ENCODE data around the gene PIK3R5. TPM values are rescaled to one million over a fixed set of nuclear protein-coding genes. Genes with fewer than 3 reads are reported as not detected.

The PIK3R5 gene
- total RNA-seq, 1 donor from 2014 or later: not detected

DNA sequence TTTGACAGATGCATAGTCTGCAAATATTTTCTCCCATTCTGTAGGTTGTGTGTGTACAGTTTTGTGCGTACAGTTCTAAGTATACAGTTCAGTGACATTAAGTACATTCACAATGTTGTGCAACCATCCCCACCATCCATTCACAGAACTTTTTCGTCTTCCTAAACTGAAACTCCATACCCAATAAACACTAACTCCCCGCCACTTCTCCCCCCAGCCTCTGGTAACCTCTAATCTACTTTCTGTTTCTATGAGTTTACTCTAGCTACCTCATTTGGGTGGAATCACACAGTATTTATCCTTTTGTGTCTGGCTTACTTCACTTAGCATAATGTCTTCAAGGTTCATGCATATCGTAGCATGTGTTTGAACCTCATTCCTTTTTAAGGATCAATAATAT lies 14.3 kb downstream of the PIK3R5 start:
- H3K9me3 Mint-ChIP-seq (ENCODE audit: low read depth): peaks cover 3% of the 10 kb centered on the region
- TF ChIP-seq, protein P1, sequence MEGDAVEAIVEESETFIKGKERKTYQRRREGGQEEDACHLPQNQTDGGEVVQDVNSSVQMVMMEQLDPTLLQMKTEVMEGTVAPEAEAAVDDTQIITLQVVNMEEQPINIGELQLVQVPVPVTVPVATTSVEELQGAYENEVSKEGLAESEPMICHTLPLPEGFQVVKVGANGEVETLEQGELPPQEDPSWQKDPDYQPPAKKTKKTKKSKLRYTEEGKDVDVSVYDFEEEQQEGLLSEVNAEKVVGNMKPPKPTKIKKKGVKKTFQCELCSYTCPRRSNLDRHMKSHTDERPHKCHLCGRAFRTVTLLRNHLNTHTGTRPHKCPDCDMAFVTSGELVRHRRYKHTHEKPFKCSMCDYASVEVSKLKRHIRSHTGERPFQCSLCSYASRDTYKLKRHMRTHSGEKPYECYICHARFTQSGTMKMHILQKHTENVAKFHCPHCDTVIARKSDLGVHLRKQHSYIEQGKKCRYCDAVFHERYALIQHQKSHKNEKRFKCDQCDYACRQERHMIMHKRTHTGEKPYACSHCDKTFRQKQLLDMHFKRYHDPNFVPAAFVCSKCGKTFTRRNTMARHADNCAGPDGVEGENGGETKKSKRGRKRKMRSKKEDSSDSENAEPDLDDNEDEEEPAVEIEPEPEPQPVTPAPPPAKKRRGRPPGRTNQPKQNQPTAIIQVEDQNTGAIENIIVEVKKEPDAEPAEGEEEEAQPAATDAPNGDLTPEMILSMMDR (IDR thresholded peaks at IDR 0.05): no peak
- no peak overlapping the region for H3K4me3 Mint-ChIP-seq (ENCODE audit: unreplicated experiment)
- H3K4me1 Mint-ChIP-seq (ENCODE audit: low read depth): no peaks in the 10 kb centered on the region
- H3K36me3 Mint-ChIP-seq (ENCODE audit: low read depth): peaks cover 3% of the 10 kb centered on the region
- DNase-seq (ENCODE audit: low spot score): no peak
- H3K27me3 Mint-ChIP-seq (ENCODE audit: low read depth): peaks cover 29% of the 10 kb centered on the region
- H3K27ac Mint-ChIP-seq (ENCODE audit: unreplicated experiment): no peak overlapping the region

DNA sequence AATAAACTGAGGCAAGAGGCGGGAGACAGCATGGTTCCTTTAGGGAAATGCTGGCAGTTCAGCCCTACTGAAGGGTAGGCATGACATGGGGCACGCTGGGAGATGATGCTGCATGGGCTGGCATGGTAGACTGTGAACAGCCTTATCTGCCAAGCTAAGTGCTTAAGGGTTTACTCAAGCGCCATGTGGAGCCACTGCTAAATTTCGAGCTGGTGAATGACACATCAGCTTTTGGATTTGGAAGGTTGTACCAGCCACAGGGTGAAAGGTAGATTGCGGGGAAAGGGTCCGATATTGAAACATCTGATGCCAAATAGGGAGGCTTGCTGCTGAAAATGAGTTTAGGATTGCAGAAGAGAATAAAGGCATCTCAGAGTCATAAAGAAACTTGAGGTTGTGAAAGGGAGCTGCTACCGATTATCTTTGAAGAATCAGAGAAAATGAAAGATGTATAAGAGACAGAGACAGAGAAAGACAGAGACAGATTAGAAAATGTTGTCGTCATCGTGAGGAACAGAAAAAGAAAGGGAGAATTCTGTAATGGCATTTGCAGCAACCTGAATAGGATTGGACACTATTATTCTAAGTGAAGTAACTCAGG lies 16.3 kb downstream of the PIK3R5 start:
- TF ChIP-seq, protein P1 (IDR thresholded peaks at IDR 0.05): no peak
- Mint-ChIP-seq H3K27me3 (ENCODE audit: low read depth) (peaks cover 20% of the 10 kb centered on the region), H3K27ac (ENCODE audit: unreplicated experiment) (no peak overlapping the region), H3K9me3 (ENCODE audit: low read depth) (peaks cover 7% of the 10 kb centered on the region), H3K4me3 (ENCODE audit: unreplicated experiment) (no peak overlapping the region), H3K4me1 (ENCODE audit: low read depth) (no peaks in the 10 kb centered on the region), H3K36me3 (ENCODE audit: low read depth) (no peaks in the 10 kb centered on the region)
- no peak for DNase-seq (ENCODE audit: low spot score)

DNA sequence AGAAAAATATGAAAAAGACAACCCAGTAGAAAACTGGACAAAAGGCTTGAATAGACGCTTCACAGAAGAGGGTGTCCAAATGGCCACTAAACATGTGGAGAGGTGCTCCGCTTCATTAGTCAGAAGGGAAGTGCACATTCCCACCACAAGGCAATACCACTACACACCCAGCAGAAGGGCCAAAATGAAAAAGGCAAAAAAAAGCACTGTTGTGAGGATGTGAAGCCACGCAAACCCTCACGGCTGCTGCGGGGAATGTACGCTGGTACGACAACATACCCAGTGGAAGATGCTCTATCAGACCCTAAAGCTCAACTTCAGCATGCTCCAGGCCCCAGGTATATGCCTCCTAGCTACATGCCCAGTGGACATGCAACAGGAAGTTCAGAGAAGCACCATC lies 17.0 kb downstream of the PIK3R5 start:
- DNase-seq (ENCODE audit: low spot score): no peak
- Mint-ChIP-seq H3K36me3 (ENCODE audit: low read depth) (no peaks in the 10 kb centered on the region), H3K4me3 (ENCODE audit: unreplicated experiment) (no peak overlapping the region), H3K27me3 (ENCODE audit: low read depth) (peaks cover 19% of the 10 kb centered on the region), H3K4me1 (ENCODE audit: low read depth) (no peaks in the 10 kb centered on the region), H3K27ac (ENCODE audit: unreplicated experiment) (no peak overlapping the region), H3K9me3 (ENCODE audit: low read depth) (peaks cover 7% of the 10 kb centered on the region)
- TF ChIP-seq, protein P1 (IDR thresholded peaks at IDR 0.05): no peak

DNA sequence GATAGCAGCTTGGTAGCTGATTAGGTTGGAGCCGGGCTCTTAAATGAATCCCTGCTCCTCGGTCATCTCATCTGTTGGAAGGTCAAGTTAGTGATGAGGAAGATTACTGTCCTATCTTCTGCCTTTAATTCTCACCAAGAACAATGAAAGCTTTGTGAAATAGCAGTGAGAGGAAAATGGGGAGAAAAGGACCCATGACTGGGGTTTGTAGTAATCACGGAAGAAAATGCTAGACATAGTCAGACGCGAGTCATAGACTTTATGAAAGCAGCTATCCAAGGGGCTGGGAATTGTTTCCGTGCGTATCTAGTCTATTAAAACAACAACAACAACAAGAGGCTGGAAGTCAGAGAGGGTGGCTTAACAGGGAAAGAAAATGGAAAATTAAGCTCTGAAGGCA lies 18.3 kb downstream of the PIK3R5 start:
- Mint-ChIP-seq H3K9me3 (ENCODE audit: low read depth) (peaks cover 7% of the 10 kb centered on the region), H3K27me3 (ENCODE audit: low read depth) (peaks cover 19% of the 10 kb centered on the region), H3K4me3 (ENCODE audit: unreplicated experiment) (no peak overlapping the region), H3K27ac (ENCODE audit: unreplicated experiment) (no peak overlapping the region), H3K4me1 (ENCODE audit: low read depth) (no peaks in the 10 kb centered on the region), H3K36me3 (ENCODE audit: low read depth) (no peaks in the 10 kb centered on the region)
- TF ChIP-seq, protein P1 (IDR thresholded peaks at IDR 0.05): no peak
- no peak for DNase-seq (ENCODE audit: low spot score)

DNA sequence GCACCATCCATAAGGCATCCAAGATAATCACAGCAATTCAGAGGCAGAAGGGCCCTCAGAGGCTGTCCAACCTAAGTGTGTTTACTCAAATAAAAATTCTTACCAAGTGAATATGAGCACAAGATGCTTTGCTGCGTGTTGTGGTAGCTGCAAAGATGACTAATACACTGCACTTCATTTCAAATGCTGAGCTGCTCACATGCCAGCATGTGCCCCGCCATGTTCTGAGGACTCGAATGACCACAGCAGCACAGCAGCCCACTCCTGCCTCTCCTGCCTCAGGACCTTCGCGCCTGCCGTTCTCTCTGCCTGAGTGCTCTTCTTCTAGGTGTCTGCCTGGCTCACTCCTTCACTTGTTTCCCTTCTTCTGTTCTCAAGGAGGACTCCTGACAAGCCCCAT lies 19.0 kb downstream of the PIK3R5 start:
- TF ChIP-seq, protein P1 (IDR thresholded peaks at IDR 0.05): no peak
- Mint-ChIP-seq H3K4me3 (ENCODE audit: unreplicated experiment) (no peak overlapping the region), H3K9me3 (ENCODE audit: low read depth) (peaks cover 4% of the 10 kb centered on the region), H3K36me3 (ENCODE audit: low read depth) (no peaks in the 10 kb centered on the region), H3K27me3 (ENCODE audit: low read depth) (peaks cover 16% of the 10 kb centered on the region), H3K4me1 (ENCODE audit: low read depth) (no peaks in the 10 kb centered on the region), H3K27ac (ENCODE audit: unreplicated experiment) (no peak overlapping the region)
- no peak for DNase-seq (ENCODE audit: low spot score)
